ENCODE measurements around the gene CARD11.

The CARD11 gene

GRCh38 chr7:2956076-2956475, 87.6 kb downstream of the CARD11 start:
- no peak for DNase-seq (ENCODE audit: low spot score)
- no peak for TF ChIP-seq CTCF (conservative IDR thresholded peaks at IDR 0.05; ENCODE audit: low read depth)
- ChIA-PET POLR2A (ENCODE audit: low non-redundant PET) (no interaction called here), CTCF (interaction anchor here (0.6 kb wide), 1 partner anchor 288 kb away, joined by 3 read pairs; no protein-coding TSS in a partner anchor)
- H3K27ac ChIP-seq, result peak overlapping the region; percentile 92

GRCh38 chr7:2955269-2955668, 88.4 kb downstream of the CARD11 start:
- peak overlapping the region; percentile 92; the same call in 1 of the 2 replicates for H3K27ac ChIP-seq
- no peak for DNase-seq (ENCODE audit: low spot score)
- TF ChIP-seq CTCF (conservative IDR thresholded peaks at IDR 0.05; ENCODE audit: low read depth), result no peak
- POLR2A ChIA-PET (ENCODE audit: low non-redundant PET), result no interaction called here
- CTCF ChIA-PET, result interaction anchor here (0.6 kb wide), 1 partner anchor 288 kb away, joined by 3 read pairs; no protein-coding TSS in a partner anchor

- ChIA-PET CTCF (no interaction called here), POLR2A (ENCODE audit: low non-redundant PET) (no interaction called here)
- no peak for TF ChIP-seq CTCF (conservative IDR thresholded peaks at IDR 0.05; ENCODE audit: low read depth)
- no peak for DNase-seq (ENCODE audit: low spot score)
- peak overlapping the region; percentile 50 for H3K27ac ChIP-seq
These were observed 89.2 kb downstream of the CARD11 start for GRCh38 chr7:2954433-2954853.

GRCh38 chr7:2953588-2954407, 89.9 kb downstream of the CARD11 start:
- ChIA-PET CTCF (interaction anchor here (0.5 to 0.6 kb wide), 2 partner anchors 468 to 928 kb away, joined by 3 read pairs; no protein-coding TSS in a partner anchor), POLR2A (ENCODE audit: low non-redundant PET) (no interaction called here)
- TF ChIP-seq CTCF (conservative IDR thresholded peaks at IDR 0.05; ENCODE audit: low read depth), result no peak
- DNase-seq (ENCODE audit: low spot score), result no peak
- peak overlapping the region; percentile 50 for H3K27ac ChIP-seq

- TF ChIP-seq CTCF (conservative IDR thresholded peaks at IDR 0.05; ENCODE audit: low read depth), result no peak
- CTCF ChIA-PET, result no interaction called here
- H3K27ac ChIP-seq, result peak overlapping the region; percentile 50
- peak; percentile 57 for DNase-seq (ENCODE audit: low spot score)
- POLR2A ChIA-PET (ENCODE audit: low non-redundant PET), result no interaction called here
These were observed 90.6 kb downstream of the CARD11 start for GRCh38 chr7:2953099-2953498.

GRCh38 chr7:2952316-2952715, 91.4 kb downstream of the CARD11 start:
- ChIA-PET POLR2A (ENCODE audit: low non-redundant PET) (no interaction called here), CTCF (no interaction called here)
- TF ChIP-seq CTCF (conservative IDR thresholded peaks at IDR 0.05; ENCODE audit: low read depth), result no peak
- H3K27ac ChIP-seq, result peak overlapping the region; percentile 15; the same call in 1 of the 2 replicates
- DNase-seq (ENCODE audit: low spot score), result no peak

Measured in RWPE1 (cell line).